Stomach (tissue), 9 donors: Measurements from ENCODE around the gene SLC31A1. TPM values are rescaled to one million over a fixed set of nuclear protein-coding genes. Genes with fewer than 3 reads are reported as not detected.
"Not testable (repeated sequence)": the region's sequence is repeated elsewhere in the genome, so short reads cannot be mapped to it uniquely, and the experiment has no call there.

Experiments used
- DNase-seq, 2 donors: peaks; one replicate each; pipeline versions ENCODE4 v3.0.0 to v3.0.0-alpha.2; 2013 to 2019
- H3K27ac ChIP-seq, 5 donors: fragments of 200-600 bp in 4 of 5; sonication (generic) in 4 of 5; one replicate each; pipeline ENCODE4 v1.5.1; 2013 to 2019; ENCODE audit warnings: mild to moderate bottlenecking in 1 of 5, moderate library complexity in 1 of 5
- H3K27me3 ChIP-seq, 3 donors: fragments of 200-600 bp; sonication (generic); one replicate each; pipeline ENCODE4 v1.5.1; 2017 to 2019; ENCODE audit warnings: mixed run types in 1 of 3
- H3K36me3 ChIP-seq, 4 donors: fragments of 200-600 bp; sonication (generic); 1 replicate in 3 of 4; 2 replicates in 1 of 4; pipeline ENCODE4 v1.5.1; 2016 to 2019
- H3K4me1 ChIP-seq, 4 donors: fragments of 200-600 bp; sonication (generic); one replicate each; pipeline ENCODE4 v1.5.1; 2016 to 2019
- H3K4me3 ChIP-seq, 4 donors: fragments of 200-600 bp; sonication (generic) in 3 of 4; one replicate each; pipeline ENCODE4 v1.5.1; 2016 to 2019; ENCODE audit warnings: mild to moderate bottlenecking in 1 of 4
- H3K9me3 ChIP-seq, 4 donors: fragments of 200-600 bp; sonication (generic); one replicate each; pipeline ENCODE4 v1.5.1; 2016 to 2019
- EP300 ChIP-seq: sonication (generic); formaldehyde crosslinking; IDR thresholded peaks from one replicate; pipeline ENCODE4 v1.6.1; 2017; ENCODE audit warnings: antibody characterized with exemption
- POLR2A ChIP-seq, 4 donors: fragments of 450-650 bp; IDR thresholded peaks; one replicate each; pipeline ENCODE4 v1.6.1; 2016; ENCODE audit warnings: antibody characterized with exemption in 4 of 4, control low read depth in 2 of 4, mild to moderate bottlenecking in 1 of 4, moderate library complexity in 1 of 4
- POLR2AphosphoS5 ChIP-seq, 3 donors: sonication (generic); formaldehyde crosslinking; IDR thresholded peaks; one replicate each; pipeline ENCODE4 v1.6.1; 2016; ENCODE audit warnings: antibody characterized with exemption in 3 of 3
- WGBS, 5 donors: extraction: QIAGEN DNeasy Blood & Tissue Kit in 3 of 5; methylation state at CpG; one replicate each; pipeline versions ENCODE4 v1.1.5 to v1.1.7; 2013 to 2018; 5-methylcytosine and 5-hydroxymethylcytosine counted together
- intact Hi-C: fragments of 100-400 bp; cut with DNase I; formaldehyde crosslinking; loops from one replicate; pipeline ENCODE4 v1.15.1; 2023; ENCODE audit warnings: low total_unique reads
- polyA plus RNA-seq, 3 donors: library from polyadenylated mRNA; stranded (reverse); fragments of 200-250 nt; gene quantifications; one replicate each; pipeline ENCODE4 v1.2.3, GENCODE V29; 2013
- total RNA-seq, 5 donors: library from RNA; depleted of rRNA; stranded (reverse); fragments of >200 nt; gene quantifications; one replicate each; pipeline versions ENCODE4 v1.1.0 to v1.2.3, GENCODE V29; 2014 to 2016
- TF ChIP-seq, protein P1 (sequence below), 7 experiments: fragments of 450-650 bp in 4 of 7; fragments of 200-600 bp in 3 of 7; sonication (generic) in 3 of 7; IDR thresholded peaks; one replicate each; pipeline ENCODE4 v1.5.1; 2016 to 2019; ENCODE audit warnings: antibody characterized with exemption in 7 of 7, control low read depth in 2 of 7, mild to moderate bottlenecking in 1 of 7
- donor health status: healthy with polysubstance abuse.
- donor health status: Bipolar disorder and iron deficiency.
- donor health status: healthy.

SLC31A1 gene
- total and polyA plus RNA-seq, 8 donors = 4.7 to 106 (median 12.2) TPM

DNA sequence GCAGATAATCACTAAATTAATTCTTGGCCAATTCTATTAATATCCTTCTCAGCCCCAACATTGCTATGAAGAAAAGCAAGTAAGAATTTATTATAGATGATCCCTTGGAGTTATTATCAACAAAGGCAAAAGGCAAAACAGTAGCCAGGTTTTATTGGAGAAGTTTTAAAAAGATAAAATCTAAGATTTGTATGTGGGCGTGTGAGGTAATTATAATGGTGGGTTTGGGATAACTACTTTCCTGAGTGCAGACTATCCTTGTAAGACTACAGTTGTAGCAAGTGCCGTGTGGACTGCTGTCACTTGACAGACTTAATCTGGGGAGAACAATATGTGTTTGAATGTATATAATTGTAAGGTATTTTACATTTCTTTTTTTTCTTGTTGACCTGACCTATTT, 23.2 kb downstream of the SLC31A1 start:
- no peaks in the 10 kb centered on the region for H3K4me1 ChIP-seq
- H3K4me3 ChIP-seq = no peak overlapping the region
- H3K27me3 ChIP-seq = no peaks in the 10 kb centered on the region
- intact Hi-C loops = no loop called here
- DNase-seq = no peak
- 85 to 94% (median 89%) methylated on average over 2 of the region's 2 CpGs for WGBS, 5 donors
- H3K9me3 ChIP-seq = no peaks in the 10 kb centered on the region
- no peak overlapping the region for H3K27ac ChIP-seq
- TF ChIP-seq EP300 (no peak), POLR2AphosphoS5 (IDR thresholded peaks at IDR 0.05) (no peak), POLR2A (IDR thresholded peaks at IDR 0.05) (no peak)
- TF ChIP-seq, protein P1, sequence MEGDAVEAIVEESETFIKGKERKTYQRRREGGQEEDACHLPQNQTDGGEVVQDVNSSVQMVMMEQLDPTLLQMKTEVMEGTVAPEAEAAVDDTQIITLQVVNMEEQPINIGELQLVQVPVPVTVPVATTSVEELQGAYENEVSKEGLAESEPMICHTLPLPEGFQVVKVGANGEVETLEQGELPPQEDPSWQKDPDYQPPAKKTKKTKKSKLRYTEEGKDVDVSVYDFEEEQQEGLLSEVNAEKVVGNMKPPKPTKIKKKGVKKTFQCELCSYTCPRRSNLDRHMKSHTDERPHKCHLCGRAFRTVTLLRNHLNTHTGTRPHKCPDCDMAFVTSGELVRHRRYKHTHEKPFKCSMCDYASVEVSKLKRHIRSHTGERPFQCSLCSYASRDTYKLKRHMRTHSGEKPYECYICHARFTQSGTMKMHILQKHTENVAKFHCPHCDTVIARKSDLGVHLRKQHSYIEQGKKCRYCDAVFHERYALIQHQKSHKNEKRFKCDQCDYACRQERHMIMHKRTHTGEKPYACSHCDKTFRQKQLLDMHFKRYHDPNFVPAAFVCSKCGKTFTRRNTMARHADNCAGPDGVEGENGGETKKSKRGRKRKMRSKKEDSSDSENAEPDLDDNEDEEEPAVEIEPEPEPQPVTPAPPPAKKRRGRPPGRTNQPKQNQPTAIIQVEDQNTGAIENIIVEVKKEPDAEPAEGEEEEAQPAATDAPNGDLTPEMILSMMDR (IDR thresholded peaks at IDR 0.05) = no peak
- no peaks in the 10 kb centered on the region for H3K36me3 ChIP-seq

DNA sequence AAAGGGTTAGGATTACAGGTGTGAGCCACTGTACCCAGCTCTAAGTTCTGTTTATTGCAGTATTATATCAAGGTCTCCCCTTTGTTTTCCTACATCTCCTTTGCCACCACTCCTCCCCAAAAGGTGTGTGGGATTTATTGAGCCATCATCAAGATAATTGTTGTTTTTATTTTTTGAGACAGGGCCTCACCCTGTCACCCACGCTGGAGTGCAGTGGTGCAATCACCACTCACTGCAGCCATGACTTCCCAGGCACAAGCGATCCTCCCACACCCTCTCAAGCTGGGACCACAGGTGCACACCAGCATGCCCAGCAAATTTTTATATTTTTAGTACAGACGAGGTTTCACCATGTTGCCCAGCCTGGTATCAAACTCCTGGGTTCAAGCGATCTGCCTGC, 24.6 kb downstream of the SLC31A1 start:
- no peaks in the 10 kb centered on the region for H3K4me1 ChIP-seq
- no peaks in the 10 kb centered on the region for H3K36me3 ChIP-seq
- H3K27ac ChIP-seq = no peak overlapping the region
- TF ChIP-seq EP300 = no peak
- TF ChIP-seq, protein P1 (IDR thresholded peaks at IDR 0.05) = no peak
- TF ChIP-seq POLR2A (IDR thresholded peaks at IDR 0.05) = no peak
- TF ChIP-seq POLR2AphosphoS5 (IDR thresholded peaks at IDR 0.05) = no peak
- no peak overlapping the region for H3K4me3 ChIP-seq
- 86 to 94% (median 90%) methylated on average over 4 of the region's 4 CpGs for WGBS, 5 donors
- no peak for DNase-seq
- intact Hi-C loops = no loop called here
- no peaks in the 10 kb centered on the region for H3K27me3 ChIP-seq
- no peaks in the 10 kb centered on the region for H3K9me3 ChIP-seq

DNA sequence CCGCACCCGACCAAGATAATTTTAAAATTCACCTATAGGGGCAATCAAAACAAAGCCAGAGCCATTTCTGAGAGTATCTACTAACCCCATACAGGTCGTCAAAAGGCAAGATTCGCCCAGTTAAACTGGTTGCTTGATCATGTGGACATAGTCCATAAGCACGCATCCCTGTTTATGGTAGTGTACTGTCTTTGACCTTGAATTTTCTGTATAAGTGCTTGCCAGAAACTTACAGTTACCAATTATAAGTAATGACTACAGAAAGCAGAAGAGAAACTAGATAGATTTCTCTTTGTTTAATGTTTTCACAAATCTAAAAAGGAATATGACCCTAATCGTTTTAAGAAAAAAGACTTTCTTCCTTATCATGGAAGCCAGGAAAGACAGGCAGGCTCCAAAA, 25.6 kb downstream of the SLC31A1 start:
- no peak for TF ChIP-seq EP300
- no peak for TF ChIP-seq POLR2AphosphoS5 (IDR thresholded peaks at IDR 0.05)
- TF ChIP-seq, protein P1 (IDR thresholded peaks at IDR 0.05) = no peak
- TF ChIP-seq POLR2A (IDR thresholded peaks at IDR 0.05) = no peak
- H3K9me3 ChIP-seq = no peaks in the 10 kb centered on the region
- no peaks in the 10 kb centered on the region for H3K4me1 ChIP-seq
- intact Hi-C loops = no loop called here
- no peak overlapping the region for H3K27ac ChIP-seq
- 87 to 92% (median 88%) methylated on average over 6 of the region's 6 CpGs for WGBS, 5 donors
- H3K4me3 ChIP-seq = no peak overlapping the region
- DNase-seq = no peak
- H3K36me3 ChIP-seq = no peaks in the 10 kb centered on the region
- H3K27me3 ChIP-seq = no peaks in the 10 kb centered on the region

DNA sequence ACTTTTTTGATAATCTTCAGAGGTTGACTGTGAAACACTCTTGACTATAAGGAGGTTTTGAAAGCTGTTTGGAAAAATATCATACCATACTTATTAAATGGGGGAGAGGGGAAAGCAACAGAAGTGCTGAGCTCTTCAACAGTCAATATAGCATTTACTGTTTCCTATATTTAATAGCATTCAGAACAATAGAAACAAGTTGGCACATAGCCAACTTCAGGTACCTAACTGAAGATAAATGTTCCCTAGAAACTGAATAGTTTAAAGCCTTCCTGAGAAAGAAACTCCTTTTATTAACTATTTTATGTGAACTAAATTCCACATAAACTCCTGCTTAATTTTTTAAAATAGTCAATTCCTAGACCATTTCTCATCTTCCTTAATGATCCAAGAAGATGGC, 26.3 kb downstream of the SLC31A1 start:
- TF ChIP-seq EP300 (no peak), POLR2AphosphoS5 (IDR thresholded peaks at IDR 0.05) (no peak), POLR2A (IDR thresholded peaks at IDR 0.05) (no peak)
- TF ChIP-seq, protein P1 (IDR thresholded peaks at IDR 0.05) = no peak
- intact Hi-C loops = no loop called here
- H3K4me1 ChIP-seq = no peaks in the 10 kb centered on the region

GRCh38 chr9:113249661-113250060, 28.3 kb downstream of the SLC31A1 start:
- H3K4me1 ChIP-seq, H3K36me3 ChIP-seq, H3K27ac ChIP-seq, H3K9me3 ChIP-seq, H3K27me3 ChIP-seq, DNase-seq, H3K4me3 ChIP-seq, intact Hi-C loops: not testable (repeated sequence)
- whole genome bisulfite sequencing, 5 donors = 93 to 98% (median 98%) methylated on average over 2 of the region's 2 CpGs

More for the DNA sequence above, 26.3 kb downstream of the SLC31A1 start:
- no peak overlapping the region for H3K4me3 ChIP-seq
- H3K27me3 ChIP-seq = no peaks in the 10 kb centered on the region
- H3K36me3 ChIP-seq = no peaks in the 10 kb centered on the region
- DNase-seq = no peak
- H3K27ac ChIP-seq = no peak overlapping the region
- H3K9me3 ChIP-seq = no peaks in the 10 kb centered on the region
